Raji (cell line): Measurements from ENCODE around the gene SLC3A2.
A peak's percentile ranks its signal among the peaks of the same experiment; 100 is the strongest.

ENCODE experiments used
- POLR2A ChIP-seq: IDR thresholded peaks from 2 replicates; pipeline ENCODE4 v1.6.1; 2011; ENCODE audit warnings: low read depth, low read length, control low read depth; ENCODE audit not compliant: insufficient read depth

SLC3A2 gene

DNA sequence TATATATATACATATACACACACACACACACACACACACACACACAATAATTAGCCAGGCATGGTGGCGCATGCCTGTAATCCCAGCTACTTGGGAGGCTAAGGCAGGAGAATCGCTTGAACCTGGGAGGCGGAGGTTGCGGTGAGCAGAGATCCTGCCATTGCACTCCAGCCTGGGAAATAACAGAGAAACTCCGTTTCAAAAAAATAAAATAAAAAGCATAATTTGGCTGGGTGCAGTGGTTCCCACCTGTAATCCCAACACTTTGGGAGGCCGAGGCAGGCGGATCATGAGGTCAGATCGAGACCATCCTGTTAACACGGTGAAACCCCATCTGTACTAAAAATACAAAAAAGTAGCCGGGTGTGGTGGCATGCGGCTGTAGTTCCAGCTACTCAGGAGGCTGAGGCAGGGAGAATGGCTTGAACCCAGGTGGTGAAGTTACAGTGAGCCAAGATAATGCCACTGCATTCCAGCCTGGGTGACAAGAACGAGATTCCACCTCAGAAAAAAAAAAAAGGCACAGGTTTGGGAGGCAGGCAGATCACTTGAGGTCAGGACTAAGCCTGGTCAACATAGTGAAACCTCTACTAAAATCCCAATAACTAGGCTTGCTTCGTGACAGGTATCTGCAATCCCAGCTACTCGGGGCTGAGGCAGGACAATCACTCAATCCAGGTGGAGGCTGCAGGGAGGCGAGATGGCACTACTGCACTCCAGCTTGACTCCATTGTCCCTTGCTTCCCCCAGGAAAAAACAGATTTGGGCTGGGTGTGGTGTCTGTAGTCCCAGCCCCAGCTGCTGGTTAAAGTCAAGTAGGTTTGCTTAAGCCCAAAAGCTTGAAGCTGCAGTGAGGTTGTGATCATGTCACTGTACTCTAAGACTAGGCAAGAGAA is 29.5 kb upstream of the SLC3A2 start:
- peak; percentile 51 for TF ChIP-seq POLR2A

DNA sequence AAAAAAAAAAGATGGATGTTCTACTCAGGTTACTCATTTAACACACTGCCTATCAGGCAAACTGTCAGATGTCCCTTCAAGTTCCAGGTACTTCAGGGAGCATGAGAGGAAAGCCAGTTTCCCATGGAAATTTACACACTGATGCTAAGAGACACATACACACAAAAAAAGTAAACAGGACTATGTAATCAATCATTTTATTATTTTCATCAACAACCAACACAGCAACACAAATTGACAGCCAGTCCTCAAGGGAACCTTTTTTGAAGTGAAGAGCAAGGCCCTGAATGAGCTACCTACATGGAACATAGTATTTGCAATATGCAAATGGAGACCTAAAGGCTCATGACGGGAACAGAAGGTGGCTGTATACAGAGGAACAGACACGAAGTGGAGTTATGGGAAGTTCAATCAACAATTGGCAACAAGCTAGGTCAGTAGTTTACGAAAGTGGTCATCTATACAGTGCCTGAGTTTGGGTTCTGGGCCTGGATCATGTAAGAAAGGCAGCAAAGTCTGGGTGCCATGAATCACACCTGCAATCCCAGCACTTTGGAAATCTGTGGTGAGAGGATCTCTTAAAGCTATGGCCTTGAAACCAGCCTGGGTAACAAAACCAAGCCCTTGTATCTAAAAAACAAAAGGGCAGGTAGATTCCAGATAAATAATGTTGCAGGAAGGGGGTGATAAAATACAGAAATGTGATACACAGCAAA is 28.7 kb upstream of the SLC3A2 start:
- 0 out of 2 replicates have a peak, but pooled peaks have one; percentile 13 for TF ChIP-seq POLR2A

DNA sequence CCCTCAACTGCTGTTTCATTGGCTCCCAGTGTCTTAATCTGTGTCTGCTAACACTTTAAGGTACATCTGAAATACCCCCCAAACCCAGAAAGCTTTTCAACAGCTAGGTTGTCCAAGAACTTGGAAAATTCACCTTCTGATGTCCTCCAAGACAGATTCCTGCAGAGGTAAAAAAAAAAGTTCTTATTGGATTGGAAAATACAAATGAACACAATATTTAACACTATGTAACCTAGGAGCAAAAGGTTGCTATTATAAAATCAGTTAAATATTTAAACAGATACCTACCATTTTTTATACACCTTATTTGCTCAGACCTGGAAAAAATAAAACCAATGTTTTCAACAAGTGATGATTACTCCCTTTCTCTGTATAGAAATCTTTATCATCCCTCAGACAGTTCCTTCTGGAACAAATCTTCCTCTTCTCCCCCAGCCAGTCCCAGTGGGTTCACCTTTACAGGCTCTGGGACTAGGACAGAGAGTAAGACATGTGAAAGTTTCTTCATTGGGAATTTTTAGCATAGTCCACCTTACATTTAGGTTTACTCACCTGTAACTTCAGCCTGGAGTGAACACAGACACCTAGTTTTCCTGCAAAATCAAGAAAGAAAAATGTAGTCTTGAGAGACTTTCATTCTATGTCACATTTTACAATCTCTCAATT is 28.0 kb upstream of the SLC3A2 start:
- peak; percentile 15; the same call in 1 of the 2 replicates for TF ChIP-seq POLR2A

DNA sequence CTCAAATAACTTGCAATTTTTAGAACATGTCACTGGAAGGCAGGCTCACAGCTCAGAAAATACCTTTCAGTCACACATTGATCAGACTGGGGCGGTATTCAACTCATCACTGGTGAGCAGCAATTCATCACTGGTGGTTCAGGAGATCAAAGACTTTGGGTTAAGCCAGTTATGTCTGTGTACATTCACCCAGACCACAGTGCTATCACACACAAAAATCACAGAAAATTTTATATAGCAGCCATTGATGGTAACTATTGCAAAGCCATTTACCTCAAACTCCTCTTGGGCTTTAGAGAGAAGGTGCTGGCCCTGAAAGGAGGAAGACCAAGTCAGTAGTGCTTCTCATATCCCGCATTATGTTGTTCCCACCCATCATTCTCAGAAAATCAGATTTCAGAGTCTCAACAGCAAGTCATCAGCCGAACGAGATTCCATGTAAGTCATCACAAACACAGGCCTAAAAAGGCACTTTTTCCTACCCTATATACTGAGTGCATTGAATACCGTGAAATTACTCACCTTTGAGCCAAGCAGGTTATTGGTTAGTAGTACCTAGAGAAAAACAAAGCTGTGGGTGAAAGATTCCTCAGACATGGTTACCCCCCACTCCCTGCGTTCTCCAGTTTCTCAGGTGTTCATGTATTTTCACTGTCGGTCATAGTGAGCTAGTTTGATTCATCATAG is 27.3 kb upstream of the SLC3A2 start:
- no peak for TF ChIP-seq POLR2A

DNA sequence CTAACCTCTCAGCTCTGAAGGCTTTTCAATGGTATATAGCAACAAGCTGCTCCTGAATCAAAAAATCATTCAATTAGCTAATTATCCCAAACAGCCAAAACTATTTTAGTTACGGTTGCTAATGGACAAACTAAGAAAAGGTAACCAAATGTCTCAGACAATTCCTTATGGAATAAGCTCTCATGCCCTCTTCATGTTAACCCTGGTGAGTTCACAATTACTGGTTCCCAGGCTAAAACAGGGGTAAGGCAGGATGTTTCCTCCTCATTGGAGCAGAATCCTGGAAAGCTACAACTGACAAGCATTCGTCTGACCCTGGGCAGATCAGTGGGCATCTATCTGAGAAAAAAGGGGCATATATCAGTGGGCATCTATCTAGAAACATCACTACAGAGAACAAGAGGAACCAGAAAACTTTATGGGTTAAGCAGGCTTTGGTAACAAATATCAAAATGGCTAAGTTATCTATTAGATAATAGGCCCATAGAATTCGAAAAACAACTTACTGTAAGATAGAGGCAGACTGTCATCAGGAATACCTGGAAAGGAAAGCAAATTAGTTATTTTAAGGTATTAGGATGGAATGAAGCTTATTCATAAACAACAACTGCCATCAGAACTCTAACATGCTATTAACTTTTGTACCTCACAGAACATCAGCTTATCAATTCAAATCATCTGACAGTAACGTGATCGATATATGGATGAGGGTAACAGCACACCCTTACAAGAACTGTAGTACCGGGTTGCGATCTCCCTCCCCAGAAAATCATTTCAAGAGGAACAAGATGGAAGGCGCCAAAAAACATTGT is 26.5 kb upstream of the SLC3A2 start:
- TF ChIP-seq POLR2A, result no peak

DNA sequence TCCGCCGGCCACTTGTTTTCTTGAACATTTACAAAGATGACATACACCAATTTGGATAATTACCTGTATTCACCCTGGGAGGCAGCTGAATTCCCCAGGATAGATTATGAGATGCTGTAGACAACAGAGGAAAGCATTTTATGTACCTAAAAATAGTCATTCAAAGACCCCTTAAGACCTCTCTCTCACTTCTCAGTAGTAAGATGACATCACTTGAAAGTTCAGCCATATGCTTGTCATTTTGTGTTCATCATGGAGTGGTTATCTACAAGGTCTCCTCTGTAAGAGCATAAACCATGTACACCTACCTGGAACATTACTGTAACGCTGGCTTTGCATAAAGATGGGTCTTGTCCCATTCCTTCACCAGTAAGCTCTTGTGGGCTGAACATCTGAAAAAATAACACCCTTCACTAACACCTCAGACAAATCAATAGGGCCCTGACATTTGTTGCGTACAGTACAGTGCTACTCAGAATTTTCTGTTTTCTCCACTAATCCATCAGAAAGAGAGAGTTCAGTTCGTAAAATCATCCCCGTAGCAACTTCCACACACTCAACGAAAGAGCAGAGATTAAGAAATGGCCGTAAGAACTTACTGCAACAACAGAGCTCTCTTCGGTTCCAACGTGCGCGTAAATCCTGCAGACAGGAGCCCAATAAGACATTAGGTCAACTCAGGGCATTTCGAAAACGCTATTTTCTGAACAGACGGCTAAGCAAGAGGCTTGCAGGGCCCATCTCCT is 25.7 kb upstream of the SLC3A2 start:
- TF ChIP-seq POLR2A, result no peak

DNA sequence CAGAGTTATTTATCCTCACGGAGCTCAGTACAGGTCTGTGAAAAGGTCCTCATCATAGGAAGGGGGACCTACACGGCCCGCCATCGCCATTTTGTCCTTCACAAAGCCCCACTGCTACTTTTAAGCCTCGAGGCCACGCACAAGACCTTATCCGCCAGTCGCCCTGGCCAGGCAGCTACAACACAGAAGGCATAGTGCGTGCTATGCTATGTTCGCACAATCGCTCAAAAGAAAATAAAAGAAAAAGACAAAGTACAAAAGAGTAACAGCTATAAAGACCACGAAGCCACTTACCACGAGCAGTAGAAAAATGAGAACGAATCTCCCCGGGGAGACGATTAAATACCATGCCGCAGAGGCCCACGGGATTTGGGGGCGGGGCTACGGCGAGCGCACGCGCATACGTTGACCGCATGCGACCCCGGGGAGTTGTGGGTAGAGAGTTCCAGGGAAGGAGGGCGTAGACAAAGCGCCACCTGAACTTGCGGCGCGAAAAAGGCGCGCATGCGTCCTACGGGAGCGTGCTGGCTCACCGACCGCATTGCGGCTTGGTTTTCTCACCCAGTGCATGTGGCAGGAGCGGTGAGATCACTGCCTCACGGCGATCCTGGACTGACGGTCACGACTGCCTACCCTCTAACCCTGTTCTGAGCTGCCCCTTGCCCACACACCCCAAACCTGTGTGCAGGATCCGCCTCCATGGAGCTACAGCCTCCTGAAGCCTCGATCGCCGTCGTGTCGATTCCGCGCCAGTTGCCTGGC is 24.9 kb upstream of the SLC3A2 start:
- TF ChIP-seq POLR2A, result peak; percentile 100

DNA sequence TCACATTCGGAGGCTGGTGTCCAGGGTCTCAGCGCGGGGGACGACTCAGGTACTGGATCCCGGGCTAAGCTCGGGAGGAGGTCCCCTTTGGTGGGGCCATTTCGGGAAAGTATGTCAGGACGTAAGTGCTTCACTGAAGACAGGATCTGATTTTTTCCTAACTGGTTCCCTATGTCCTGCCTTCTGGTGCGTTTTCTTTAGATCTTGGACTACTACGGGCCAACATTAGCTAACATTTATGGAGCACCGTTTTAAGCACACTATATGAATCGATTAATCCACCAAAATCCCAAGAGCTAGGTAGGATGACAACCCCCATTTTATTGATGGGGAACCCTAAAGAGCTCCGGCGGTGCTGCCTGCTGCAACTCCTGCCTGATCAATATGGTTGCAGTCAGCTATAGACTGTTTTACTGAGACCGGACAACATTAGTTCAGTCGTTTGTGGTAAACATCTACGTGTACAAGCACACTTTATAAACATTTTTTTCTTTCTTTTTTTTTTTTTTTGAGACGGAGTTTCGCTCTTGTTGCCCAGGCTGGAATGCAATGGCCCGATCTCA is 24.3 kb upstream of the SLC3A2 start:
- TF ChIP-seq POLR2A, result no peak

DNA sequence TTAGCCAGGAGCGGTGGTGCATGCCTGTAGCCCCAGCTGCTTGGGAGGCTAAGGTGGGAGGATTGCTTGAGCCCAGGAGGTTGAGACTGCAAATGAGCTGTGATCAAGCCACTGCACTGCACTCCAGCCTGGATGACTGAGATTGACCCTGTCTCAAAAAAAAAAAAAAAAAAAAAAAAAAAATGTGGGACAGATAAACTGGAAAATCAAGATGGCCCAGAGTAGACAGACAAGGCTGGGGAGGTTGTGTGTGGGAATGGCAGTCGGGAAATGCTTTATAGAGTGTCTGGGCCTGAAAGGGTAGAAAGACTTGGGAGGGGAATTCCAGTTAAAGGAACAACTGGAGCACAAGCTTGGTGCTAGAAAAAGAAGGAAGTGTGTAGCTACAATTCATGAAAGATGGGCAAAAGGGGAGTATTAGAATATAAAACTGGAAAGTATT is 23.1 kb upstream of the SLC3A2 start:
- no peak for TF ChIP-seq POLR2A

DNA sequence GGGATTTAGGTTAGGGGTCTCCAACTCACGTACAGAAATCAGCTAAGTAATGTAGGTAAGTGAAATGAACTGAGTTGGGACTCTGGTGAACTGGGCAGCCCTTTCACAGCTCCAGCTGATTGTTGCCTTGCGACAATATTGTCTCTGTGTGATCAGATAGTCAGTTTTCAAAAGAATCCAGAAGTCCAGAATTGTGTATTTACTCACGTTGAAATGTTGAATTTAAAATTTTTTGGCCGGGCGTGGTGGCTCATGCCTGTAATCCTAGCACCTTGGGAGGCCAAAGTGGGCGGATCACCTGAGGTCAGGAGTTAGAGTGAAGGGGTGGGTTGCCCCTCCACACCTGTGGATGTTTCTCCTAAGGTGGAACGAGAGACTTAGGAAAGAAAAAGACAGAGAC is 22.5 kb upstream of the SLC3A2 start:
- no peak for TF ChIP-seq POLR2A

DNA sequence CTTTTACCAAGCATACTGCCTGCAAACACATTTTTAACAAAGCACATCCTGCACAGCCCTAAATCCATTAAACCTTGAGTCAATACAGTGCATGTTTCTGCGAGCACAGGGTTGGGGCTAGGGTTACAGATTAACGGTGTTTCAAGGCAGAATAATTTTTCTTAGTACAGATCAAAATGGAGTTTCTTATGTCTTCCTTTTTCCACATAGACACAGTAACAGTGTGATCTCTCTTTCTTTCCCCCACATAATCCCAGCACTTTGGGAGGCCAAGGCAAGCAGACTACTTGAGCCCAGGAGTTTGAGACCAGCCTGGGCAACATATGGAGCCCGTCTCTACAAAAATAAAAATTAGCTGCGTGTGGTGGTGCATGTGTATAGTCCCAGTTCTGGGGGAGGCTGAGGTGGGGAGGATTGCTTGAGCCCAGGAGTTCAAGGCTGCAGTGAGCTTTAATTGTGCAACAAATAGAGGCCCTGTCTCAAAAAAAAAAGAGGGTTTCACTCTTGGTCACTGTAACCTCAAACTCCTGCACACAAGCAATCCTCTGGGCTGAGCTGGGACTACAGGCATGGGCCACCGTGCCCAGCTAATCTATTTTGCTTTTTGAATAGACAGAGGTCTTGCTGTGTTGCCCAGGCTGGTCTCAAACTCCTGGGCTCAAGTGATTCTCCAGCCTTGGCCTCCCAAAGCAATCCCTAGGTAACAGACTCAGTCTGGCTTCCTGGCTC is 19.7 kb upstream of the SLC3A2 start:
- TF ChIP-seq POLR2A, result no peak

DNA sequence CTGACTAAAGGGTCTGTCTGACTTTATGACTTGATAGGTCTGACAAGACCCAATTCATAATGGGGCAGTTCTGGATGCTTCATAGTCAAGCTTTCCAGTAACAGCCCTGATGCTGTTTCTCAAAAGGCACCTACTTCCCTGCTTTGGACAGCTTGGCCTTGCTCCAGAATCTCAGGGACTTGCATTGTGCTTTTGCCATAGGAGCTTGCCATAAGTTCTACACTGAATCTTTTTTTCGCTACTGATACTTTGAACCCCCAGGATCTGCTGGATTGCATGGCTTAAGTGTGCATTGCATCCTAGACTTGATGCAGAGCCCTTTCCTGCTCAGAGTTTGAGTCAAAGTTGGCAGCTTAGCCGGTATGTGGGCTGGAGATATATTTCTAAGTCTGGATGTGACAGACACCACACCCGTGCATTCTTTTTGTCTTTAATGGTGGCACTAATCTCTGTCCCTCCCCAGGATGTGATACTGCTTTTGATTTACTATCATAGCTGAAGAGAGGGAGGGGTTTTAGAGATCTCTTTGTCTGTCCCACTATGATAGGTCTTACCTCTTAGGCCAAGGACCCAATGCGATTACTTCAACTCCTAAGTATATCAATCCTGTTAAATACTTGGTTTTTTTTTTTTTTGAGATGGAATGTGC is 16.9 kb upstream of the SLC3A2 start:
- TF ChIP-seq POLR2A, result no peak

DNA sequence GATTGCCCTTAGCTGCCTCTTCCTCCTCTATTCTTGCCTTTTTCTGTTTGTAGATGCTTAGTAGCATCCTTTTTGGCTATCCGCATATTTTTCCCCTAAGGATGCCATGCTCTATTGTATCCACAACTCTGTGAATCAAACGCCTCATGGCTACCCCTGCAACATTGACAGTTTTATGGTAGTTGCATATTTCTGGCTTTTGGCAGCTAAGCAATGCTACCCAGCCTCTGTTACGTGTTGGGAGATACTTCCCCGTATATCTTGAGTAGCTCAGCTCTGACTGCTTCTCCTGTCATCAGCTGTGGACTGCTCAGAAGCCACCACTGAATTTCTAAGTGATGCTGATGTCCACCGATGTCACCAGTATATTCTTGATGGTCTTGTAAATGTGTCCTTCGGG is 15.1 kb upstream of the SLC3A2 start:
- TF ChIP-seq POLR2A, result no peak
